SJCRH30 (cell line): Measurements from ENCODE around the gene CDKL5. TPM values are rescaled to one million over a fixed set of nuclear protein-coding genes. Genes with fewer than 3 reads are reported as not detected.

Source experiments
- DNase-seq, 2 experiments: peaks; one replicate each; pipeline ENCODE4 v3.0.0-alpha.2; 2015 to 2020
- H3K27ac ChIP-seq: fragments of 250-450 bp; sonication (Bioruptor Pico); 2 replicates; pipeline ENCODE4 v1.5.1; 2020; ENCODE audit warnings: mild to moderate bottlenecking, moderate library complexity
- H3K27me3 ChIP-seq: fragments of 250-450 bp; sonication (Bioruptor Pico); 2 replicates; pipeline ENCODE4 v1.5.1; 2020; ENCODE audit warnings: mild to moderate bottlenecking, moderate library complexity
- H3K36me3 ChIP-seq: fragments of 250-450 bp; sonication (Bioruptor Pico); 2 replicates; pipeline ENCODE4 v1.5.1; 2020; ENCODE audit warnings: mild to moderate bottlenecking, moderate library complexity
- H3K4me1 ChIP-seq: fragments of 250-450 bp; sonication (Bioruptor Pico); 2 replicates; pipeline ENCODE4 v1.5.1; 2020; ENCODE audit warnings: mild to moderate bottlenecking, moderate library complexity
- H3K4me3 ChIP-seq: fragments of 250-450 bp; sonication (Bioruptor Pico); 2 replicates; pipeline ENCODE4 v1.5.1; 2020; ENCODE audit warnings: mild to moderate bottlenecking, moderate library complexity
- H3K9me3 ChIP-seq: fragments of 250-450 bp; sonication (Bioruptor Pico); replicated peaks from 2 replicates; pipeline ENCODE4 v1.5.1; 2020; ENCODE audit warnings: mild to moderate bottlenecking, moderate library complexity
- total RNA-seq: library from RNA; depleted of rRNA; stranded (reverse); fragments of >200 nt; shearing (Covaris generic); gene quantifications from 2 replicates; pipeline ENCODE4 v1.2.3, GENCODE V29; 2014

Gene CDKL5
- total RNA-seq, 1 experiment from 2014 or later, result 5.4 TPM

DNA sequence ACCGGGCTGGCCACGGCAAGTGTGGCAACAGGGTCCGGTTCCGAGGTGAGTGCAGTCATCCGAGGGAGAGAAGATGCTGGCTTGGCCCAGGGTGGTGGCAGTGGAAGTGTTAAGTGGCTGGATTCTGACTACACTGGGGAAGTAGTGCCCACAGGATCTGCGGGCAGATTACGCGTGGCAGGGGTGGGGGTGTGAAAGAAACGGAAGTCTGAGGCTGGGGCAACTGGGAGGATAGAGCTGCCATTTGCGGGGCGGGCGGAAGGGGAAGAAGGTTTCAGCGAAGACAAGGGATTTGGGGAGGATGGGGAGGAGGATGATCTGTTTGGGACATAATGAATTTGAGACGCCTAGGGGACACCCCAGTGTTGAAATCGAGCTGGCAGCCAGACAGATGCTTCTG is 241.2 kb downstream of the CDKL5 start:
- H3K36me3 ChIP-seq, result no peaks in the 10 kb centered on the region
- no peak overlapping the region for H3K4me3 ChIP-seq
- no peaks in the 10 kb centered on the region for H3K4me1 ChIP-seq
- DNase-seq, result no peak
- H3K9me3 ChIP-seq, result no peaks in the 10 kb centered on the region
- H3K27ac ChIP-seq, result no peak overlapping the region
- H3K27me3 ChIP-seq, result no peaks in the 10 kb centered on the region

DNA sequence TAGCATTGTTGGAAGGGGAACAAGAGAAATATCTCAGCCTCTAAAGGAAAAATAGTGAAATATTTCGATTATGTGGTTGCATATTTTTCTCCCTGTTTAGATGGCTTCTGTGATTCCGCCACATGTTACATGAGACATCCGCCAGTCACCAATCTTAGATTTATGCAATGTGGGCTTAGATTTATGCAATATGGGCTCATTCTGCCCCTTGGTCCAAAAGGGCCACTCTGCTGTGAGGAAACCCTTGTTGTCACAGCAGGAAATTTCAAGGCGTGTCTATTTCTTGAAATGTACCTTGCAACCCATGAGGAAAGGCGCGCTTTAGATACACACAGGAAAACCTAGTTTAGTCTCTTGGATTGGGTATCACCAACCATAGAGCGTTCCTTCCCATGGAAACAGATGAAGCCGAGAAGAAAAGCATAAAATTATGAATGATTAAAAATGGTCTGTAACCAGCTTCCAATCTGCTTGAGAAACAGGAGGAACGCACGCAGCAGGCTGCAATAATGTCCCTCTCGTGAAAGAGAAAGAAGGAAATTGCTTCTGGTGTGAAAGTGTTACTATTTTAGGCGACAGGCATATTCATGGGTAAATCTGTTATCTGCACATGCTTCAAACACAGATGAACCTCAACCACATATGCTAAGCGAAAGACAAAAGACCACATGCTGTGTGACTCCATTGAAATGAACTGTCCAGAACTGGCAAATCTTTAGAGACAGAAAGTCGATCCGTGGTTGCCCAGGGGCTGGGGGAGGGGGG is 242.8 kb downstream of the CDKL5 start:
- no peaks in the 10 kb centered on the region for H3K9me3 ChIP-seq
- H3K4me3 ChIP-seq, result no peak overlapping the region
- no peaks in the 10 kb centered on the region for H3K4me1 ChIP-seq
- DNase-seq, result no peak
- H3K27ac ChIP-seq, result no peak overlapping the region
- H3K27me3 ChIP-seq, result no peaks in the 10 kb centered on the region
- H3K36me3 ChIP-seq, result no peaks in the 10 kb centered on the region

DNA sequence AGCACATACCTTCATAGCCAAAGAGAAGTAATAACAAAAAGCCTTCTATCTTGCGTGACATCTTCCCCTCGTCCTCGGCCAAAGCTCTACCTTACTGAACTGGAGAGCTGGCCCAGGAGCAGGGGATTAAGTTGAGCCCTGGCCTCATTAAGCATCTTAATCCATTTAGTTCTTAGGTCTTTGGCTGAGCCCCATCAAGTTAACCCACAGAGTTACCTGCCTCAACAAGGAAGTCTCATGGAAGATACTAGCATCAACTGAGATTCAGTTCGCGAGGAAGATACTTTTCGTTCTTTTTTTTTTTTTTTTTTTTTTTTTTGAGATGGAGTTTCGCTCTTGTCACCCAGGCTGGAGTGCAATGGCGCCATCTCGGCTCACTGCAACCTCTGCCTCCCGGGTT is 246.6 kb downstream of the CDKL5 start, which contains the start of gene RS1:
Gene RS1 (minus strand): TSS at position 101 of the 400 bp plus-strand sequence. CDS start 40 bp downstream, at position 61.
- H3K27ac ChIP-seq, result no peak within 1 kb of the TSS

DNA sequence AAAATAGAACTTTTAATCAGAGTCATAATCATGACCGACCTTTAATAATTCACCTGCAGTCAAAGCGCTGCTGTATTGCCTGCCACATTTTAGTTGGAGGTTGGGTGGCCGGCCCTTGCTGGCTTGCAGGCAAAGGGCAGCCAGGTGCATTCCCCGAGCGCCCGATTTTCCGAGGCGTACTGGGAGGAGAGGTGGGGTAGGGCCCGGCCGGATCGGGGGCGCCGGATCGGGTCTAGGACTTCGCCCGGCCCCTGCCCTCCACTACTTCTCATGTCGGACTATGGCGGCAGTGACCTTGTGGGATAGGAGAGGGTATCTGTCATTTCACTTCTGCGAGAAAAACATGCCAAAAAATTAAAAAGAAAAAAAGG is 249.0 kb downstream of the CDKL5 start:
- Histone ChIP-seq H3K9me3 (no peaks in the 10 kb centered on the region), H3K27ac (peak overlapping the region; percentile 72; the same call in 1 of the 2 replicates), H3K36me3 (no peaks in the 10 kb centered on the region), H3K4me3 (peak overlapping the region; percentile 81), H3K27me3 (no peaks in the 10 kb centered on the region), H3K4me1 (no peaks in the 10 kb centered on the region)
- peak in 1 of 2 experiments; percentile 42 for DNase-seq

More for the DNA sequence above, 246.6 kb downstream of the CDKL5 start, which contains the start of gene RS1:
- no peaks in the 10 kb centered on the region for H3K4me1 ChIP-seq
- no peaks in the 10 kb centered on the region for H3K27me3 ChIP-seq
- no peaks in the 10 kb centered on the region for H3K9me3 ChIP-seq
- no peak within 1 kb of the TSS for H3K4me3 ChIP-seq
- no peak for DNase-seq
- no peaks in the 10 kb centered on the region for H3K36me3 ChIP-seq

DNA sequence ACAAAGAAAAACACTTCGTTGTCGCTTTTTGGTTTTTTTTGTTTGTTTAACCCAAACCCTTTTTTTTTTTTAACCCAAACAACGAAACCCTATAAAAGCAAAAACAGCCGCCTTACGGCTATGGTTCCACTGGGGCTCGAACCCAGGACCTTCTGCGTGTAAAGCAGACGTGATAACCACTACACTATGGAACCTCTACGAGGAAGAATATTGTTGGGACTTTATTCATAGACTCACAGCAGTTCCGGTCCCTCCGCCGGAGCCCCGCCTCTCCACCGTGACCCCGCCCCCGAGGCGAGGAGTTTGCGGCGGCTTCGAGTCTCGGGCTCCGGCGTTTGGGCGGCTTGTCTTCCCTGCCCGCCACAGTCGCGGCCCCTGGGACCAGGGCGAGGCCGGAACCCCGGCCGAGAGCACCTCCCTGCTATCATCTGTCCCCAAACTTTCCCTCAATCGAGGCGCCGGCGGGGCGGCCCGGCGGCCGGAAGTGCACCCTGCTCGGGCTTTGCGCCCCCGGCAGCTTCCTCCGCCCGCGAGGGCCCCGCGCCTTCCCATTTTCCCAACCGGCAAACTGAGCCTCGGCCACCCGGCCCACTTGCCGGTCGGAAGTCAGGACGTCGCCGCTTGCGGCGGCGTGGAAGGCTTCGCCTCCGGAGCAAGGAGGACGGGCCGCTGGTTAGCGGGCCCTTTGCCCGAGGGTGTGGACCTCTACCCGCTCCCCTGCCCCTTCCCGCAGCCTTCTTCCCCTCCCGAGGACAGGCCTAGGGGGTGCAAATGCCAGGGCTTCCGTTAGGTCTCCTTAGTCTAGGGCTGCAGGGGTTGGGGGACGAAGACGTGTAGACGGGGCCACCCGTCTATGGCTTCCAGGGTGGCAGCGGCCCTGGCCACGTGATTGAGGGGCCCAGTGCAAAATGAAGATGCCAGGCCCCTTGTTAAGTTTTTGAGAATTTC is 249.7 kb downstream of the CDKL5 start:
- Histone ChIP-seq H3K27ac (peak overlapping the region; percentile 72), H3K4me3 (peak overlapping the region; percentile 81), H3K9me3 (no peaks in the 10 kb centered on the region), H3K4me1 (no peaks in the 10 kb centered on the region), H3K36me3 (no peaks in the 10 kb centered on the region), H3K27me3 (no peaks in the 10 kb centered on the region)
- DNase-seq, result peak; percentile 75 to 89

DNA sequence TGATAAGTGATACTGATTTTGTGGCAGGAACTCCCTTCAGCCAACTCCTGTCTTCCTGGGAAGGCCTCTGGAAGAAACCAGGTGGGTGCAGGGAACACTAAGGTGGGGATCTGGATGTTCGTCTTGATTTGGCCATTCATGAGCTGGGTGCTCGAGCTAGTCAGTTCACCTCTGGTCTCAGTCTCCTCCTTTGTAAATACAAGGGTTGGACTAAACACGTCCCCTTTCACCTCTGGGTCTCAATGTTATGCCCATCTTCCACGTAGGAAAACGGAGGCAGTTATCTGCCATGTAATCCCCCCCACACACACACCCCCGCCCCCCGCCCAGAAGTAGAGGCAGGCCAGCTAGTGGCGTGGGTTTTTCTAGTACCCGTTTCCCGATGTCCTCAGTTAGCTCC is 250.6 kb downstream of the CDKL5 start:
- Histone ChIP-seq H3K27me3 (no peaks in the 10 kb centered on the region), H3K36me3 (no peaks in the 10 kb centered on the region), H3K27ac (no peak overlapping the region), H3K4me3 (peak overlapping the region; percentile 81), H3K9me3 (no peaks in the 10 kb centered on the region), H3K4me1 (no peaks in the 10 kb centered on the region)
- DNase-seq, result no peak

DNA sequence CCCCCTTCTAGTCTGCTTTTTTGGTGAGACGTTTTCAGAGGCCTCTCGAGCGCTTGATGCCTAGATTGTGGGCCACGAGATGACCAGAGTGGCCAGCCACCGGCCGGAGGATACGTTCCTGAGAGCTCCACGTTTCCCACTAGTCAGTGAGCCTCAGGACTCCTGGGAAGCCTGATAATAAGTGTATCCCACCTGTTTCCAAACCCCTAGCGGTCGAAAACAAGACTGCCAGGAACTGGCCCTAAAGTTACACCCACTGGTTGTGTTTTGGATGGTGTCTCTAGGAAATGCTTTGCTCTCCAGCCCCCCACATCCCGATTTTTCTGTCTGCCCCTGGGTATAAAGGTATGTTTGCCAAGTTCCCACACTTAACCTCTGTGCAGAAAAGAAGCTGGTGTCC is 251.1 kb downstream of the CDKL5 start:
- DNase-seq, result peak; percentile 61 to 74
- Histone ChIP-seq H3K27me3 (no peaks in the 10 kb centered on the region), H3K9me3 (no peaks in the 10 kb centered on the region), H3K36me3 (no peaks in the 10 kb centered on the region), H3K4me1 (no peaks in the 10 kb centered on the region), H3K27ac (no peak overlapping the region), H3K4me3 (peak overlapping the region; percentile 81)

DNA sequence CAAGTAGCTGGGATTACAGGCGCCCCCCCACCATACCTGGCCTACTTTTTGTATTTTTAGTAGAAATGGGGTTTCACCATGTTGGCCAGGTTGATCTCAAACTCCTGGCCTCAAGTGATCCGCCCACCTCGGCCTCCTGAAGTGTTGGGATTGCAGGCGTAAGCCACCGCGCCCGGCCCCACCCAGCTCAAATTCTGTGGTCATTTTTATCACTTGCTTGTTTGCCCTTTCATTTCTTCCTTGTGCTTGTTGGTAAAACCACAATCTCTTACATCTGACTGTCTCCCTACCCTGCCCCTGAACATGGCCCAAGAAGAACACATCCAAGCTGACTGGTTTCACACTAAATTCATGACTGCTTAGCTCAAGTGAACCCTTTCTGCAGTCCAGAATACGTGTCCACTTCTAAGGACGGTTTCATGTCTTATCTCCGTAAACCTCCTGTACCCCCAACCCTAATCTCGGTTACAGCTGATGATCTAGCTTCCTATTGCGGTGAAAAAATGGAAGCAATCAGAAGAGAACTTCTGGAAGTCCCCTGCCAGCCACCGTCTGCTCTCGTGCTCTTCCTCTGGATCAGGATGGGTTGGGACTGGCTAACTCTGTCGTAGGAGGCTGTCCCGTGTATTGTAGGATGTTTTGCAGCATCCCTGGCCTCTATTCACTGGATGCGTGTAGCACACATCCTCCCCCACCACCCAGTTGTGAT is 251.9 kb downstream of the CDKL5 start:
- Histone ChIP-seq H3K27ac (no peak overlapping the region), H3K4me3 (no peak overlapping the region), H3K9me3 (no peaks in the 10 kb centered on the region), H3K36me3 (no peaks in the 10 kb centered on the region), H3K4me1 (no peaks in the 10 kb centered on the region), H3K27me3 (no peaks in the 10 kb centered on the region)
- no peak for DNase-seq

DNA sequence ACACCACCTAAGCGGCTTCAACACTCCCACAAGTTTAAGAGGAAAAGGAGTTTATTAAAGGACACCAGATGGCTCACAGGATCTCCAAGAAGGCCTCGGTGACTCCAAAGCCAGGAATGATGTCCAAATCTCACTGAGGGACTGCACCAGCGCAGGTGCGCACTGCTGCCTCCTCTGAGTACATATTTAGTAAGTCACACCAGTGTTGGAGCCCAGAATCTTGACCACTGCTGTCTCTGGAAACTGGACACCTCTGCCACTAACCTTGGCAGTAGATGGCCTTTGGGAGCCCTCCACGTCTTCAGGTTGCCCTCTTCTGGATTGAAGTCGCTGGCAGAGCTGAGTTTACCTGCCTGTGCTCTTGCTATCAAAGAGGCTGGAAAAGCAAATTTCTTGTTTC is 256.6 kb downstream of the CDKL5 start:
- H3K9me3 ChIP-seq, result no peaks in the 10 kb centered on the region
- H3K36me3 ChIP-seq, result no peaks in the 10 kb centered on the region
- no peaks in the 10 kb centered on the region for H3K4me1 ChIP-seq
- H3K4me3 ChIP-seq, result no peak overlapping the region
- no peaks in the 10 kb centered on the region; the same call in 1 of the 2 replicates for H3K27me3 ChIP-seq
- H3K27ac ChIP-seq, result no peak overlapping the region
- DNase-seq, result no peak

DNA sequence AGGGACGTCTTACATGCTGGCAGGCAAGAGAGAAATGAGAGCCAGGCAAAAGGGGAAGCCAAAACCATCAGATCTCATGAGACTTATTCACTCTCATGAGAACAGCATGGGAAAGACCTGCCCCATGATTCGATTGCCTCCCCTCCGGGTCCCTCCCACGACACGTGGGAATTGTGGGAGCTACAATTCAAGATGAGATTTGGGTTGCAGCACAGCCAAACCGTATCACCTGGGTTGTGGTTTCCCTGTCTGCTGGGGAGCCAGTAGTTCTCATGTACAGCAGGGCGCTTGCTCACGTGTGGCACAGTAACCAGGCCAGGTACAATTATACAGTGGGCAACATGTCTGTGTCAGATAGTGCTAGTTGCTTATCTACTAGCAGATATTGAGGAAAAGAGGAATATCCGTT is 257.6 kb downstream of the CDKL5 start:
- Histone ChIP-seq H3K36me3 (no peaks in the 10 kb centered on the region), H3K27me3 (no peaks in the 10 kb centered on the region; the same call in 1 of the 2 replicates), H3K4me3 (no peak overlapping the region), H3K4me1 (no peaks in the 10 kb centered on the region), H3K27ac (no peak overlapping the region), H3K9me3 (no peaks in the 10 kb centered on the region)
- DNase-seq, result no peak

DNA sequence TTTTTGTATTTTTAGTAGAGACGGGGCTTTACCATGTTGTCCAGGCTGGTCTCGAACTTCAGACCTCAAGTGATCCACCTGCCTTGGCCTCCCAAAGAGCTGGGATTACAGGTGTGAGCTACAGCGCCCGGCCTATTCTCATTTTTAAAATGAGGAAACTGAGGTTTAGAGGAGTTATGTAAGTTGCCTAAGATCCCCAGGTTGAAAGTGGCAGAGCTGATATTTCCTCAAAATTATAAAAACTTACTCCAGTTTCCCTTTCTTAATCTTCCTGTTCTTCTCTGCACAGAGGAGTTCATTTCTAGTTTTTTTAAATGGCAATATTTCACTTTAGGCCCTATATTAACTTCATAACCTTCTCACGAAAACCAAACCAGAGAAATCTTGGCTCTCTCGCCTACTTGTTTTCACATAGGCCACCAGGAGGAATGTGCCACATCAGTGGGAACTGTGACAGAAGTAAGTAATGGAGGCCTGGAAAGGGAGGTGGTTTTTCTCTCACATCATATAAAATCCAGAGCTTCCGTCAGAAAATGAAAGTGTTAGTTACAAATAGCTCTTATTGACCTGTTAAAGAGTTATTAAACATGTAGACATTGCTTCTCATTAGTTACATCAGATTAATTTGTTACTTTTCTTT is 262.6 kb downstream of the CDKL5 start:
- no peaks in the 10 kb centered on the region for H3K4me1 ChIP-seq
- H3K4me3 ChIP-seq, result no peak overlapping the region
- H3K9me3 ChIP-seq, result no peaks in the 10 kb centered on the region
- H3K27ac ChIP-seq, result no peak overlapping the region
- no peaks in the 10 kb centered on the region; the same call in 1 of the 2 replicates for H3K27me3 ChIP-seq
- no peaks in the 10 kb centered on the region for H3K36me3 ChIP-seq
- DNase-seq, result no peak

DNA sequence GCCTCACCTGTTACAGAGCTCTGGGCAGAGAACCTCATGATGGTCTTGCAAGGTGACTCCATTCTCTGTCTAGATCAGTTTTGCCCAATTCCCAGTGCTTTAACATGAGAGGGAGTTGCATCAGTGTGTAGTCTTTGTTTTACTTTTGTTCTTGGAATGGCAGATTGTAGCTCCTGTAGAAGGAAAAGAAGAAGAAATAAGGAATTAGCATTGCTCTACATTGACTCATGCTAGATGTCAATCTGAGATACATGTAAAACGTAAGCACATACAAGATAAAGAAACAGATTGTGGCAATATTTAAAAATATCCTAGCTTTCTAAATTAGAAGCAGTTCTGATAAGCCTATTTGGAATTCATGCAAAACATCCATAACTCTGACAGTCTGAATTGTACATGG is 266.0 kb downstream of the CDKL5 start:
- Histone ChIP-seq H3K4me3 (no peak overlapping the region), H3K36me3 (no peaks in the 10 kb centered on the region), H3K27me3 (no peaks in the 10 kb centered on the region), H3K27ac (no peak overlapping the region), H3K4me1 (no peaks in the 10 kb centered on the region), H3K9me3 (no peaks in the 10 kb centered on the region)
- no peak for DNase-seq

DNA sequence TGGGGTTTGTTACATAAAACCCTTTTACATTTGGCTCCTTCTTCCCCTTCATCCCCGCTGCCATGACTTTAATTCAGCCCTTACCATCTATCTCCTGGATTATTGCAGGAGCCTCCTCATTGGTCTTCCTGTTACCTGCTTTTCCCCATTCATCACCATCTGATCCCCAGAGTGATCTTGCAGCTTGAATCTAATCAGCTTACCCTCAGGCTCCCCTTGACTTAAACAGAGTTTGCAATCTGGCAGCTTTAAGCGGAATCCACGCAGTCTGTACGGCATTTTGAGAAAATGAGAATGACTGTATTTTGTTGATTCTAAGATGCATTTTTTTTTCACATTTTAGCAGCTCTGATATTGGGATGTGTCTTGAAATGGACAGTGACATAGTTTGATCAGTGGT is 267.1 kb downstream of the CDKL5 start:
- Histone ChIP-seq H3K27me3 (no peaks in the 10 kb centered on the region), H3K9me3 (no peaks in the 10 kb centered on the region), H3K27ac (no peak overlapping the region), H3K4me3 (no peak overlapping the region), H3K36me3 (no peaks in the 10 kb centered on the region), H3K4me1 (no peaks in the 10 kb centered on the region)
- DNase-seq, result no peak

DNA sequence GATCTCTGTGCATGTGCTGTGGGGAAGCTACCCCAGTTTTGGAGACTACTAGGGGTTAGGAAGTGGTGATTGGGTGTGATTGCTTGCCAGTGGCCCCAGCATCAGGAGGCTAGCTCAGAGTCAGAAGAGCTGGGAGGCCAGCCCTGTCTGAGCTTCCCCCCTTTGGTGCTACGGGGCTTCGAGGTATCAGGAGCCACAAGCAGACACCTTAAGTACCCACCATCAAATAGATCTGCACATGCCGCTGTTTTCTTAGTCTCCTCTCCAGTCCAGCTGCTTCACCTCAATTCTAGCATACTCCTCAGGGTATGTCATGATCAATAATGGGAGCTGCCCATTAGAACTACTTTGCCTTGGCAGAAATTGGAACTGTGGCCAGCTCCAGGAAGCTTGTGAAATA is 271.2 kb downstream of the CDKL5 start:
- no peak overlapping the region for H3K4me3 ChIP-seq
- no peak overlapping the region for H3K27ac ChIP-seq
- H3K36me3 ChIP-seq, result no peaks in the 10 kb centered on the region
- H3K4me1 ChIP-seq, result peaks cover 4% of the 10 kb centered on the region; the same call in 1 of the 2 replicates
- no peak for DNase-seq
- H3K27me3 ChIP-seq, result no peaks in the 10 kb centered on the region
- H3K9me3 ChIP-seq, result no peaks in the 10 kb centered on the region
